Stromal cell of bone marrow (primary cell): ENCODE data around the gene ATP7A.

Source experiments
- DNase-seq: peaks from one replicate; pipeline ENCODE4 v3.0.0-alpha.2; 2012; ENCODE audit warnings: low read depth

Gene ATP7A

DNA sequence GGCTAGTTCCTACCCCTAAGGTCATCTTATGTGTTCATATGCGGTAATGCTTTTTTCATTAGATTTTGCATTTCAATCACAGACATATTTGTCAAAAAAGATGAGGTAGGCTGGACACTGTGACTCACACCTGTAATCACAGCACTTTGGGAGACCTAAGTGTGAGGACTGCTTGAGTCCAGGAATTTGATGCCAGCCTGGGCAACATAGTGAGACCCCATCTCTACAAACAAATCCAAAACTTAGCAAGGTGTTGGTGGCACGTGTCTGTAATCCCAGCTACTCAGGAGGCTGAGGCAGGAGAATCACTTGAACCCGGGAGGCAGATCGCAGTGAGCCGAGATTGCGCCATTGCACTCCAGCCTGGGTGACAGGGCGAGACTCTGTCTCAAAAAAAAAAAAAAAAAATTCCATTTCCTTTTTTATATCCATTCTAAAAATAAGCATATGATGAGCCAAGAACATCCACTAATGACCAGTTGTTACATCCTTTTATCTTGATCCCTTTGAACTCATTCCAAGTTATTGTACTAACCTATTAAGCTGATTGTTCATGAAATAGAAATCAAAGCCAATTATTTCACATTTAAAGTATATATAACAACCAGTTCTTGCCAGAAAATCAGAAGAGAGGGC, 35.5 kb downstream of the ATP7A start:
- no peak for DNase-seq

DNA sequence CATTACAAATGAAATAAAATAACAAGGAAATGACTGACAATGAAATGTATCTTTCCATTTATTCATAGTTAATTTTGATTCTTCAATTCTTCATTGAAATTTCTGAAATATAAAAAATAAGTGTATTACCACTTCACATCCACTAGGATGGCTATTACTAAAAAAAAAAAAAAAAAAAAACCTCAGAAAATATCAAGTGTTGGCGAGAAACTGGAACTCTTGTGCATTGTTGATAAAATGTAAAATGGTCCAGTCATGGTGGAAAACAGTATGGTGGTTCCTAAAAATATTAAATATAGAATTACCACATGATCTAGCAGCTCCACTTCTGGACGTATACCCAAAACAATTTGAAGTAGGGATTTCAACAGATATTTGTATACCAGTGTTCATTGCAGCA, 36.1 kb downstream of the ATP7A start:
- no peak for DNase-seq

DNA sequence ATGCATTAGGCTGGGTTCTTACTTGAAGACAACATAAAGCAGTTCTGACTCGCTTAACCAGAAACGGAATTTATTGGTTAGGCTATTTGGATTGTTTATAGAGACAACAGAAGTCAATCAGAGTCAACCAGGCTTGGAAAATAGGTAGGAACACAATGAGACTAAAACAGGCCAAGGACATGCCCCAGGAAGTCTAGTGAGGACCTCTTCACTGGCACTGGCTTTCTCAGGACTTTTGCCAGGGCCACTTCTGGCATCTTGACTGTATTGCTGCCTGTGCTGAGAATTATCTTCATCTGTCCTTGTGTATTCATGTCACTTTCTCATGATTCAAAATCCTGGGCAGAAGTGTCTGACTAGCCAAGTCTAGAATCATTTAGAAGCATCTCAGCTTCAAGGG, 39.3 kb downstream of the ATP7A start:
- DNase-seq: no peak

DNA sequence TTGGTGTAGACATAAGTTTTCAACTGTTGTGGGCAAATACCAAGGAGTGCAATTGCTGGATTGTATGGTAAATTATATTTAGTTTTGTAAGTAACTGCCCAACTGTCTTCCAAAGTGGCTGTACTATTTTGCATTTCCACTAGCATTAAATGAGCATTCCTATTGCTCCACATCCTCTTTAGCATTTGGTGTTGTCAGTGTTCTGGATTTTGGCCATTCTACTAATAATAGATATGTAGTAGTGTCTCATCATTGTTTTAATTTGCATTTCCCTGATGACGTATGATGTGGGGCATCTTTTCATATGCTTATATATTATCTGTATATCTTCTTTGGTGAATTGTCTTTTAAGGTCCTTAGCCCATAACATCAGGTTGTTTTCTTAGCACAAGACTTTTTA, 41.7 kb downstream of the ATP7A start:
- DNase-seq: no peak

DNA sequence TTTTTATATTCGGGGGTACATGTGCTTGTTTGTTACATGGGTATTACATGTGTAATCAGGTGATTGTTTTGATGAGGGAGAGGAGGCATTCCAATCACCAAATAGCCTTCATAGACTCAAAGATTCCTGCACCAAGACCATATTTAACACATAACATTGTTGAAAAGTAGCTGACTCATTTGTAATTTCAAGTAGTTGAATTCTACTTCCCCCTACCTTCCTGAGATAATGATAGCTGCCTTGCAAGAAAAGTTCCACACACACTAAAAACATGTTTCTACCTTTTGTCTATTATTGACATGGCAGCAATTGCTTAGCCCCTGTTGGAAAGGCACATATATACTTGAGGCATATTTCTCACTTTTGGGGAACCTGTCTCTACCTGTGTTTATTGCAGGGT, 42.8 kb downstream of the ATP7A start:
- DNase-seq: no peak

DNA sequence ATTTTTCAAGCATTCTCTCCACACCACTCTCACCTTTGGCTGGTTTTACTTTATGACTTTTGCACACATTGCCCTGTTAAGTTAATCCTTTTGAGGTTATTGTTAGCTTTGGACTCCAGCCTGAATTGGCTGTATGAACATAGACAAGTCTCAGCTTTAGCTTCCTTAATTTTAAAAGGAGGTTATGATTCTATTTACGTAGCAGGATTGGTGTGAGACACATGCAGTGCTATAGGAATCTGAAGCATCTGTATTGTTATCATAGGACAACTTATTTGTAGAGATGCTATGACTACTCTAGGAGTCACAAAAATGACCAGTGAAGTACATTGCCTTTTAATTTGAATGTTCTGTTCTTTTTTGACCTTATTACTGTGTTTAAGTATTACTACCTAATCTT, 43.2 kb downstream of the ATP7A start:
- DNase-seq: no peak

DNA sequence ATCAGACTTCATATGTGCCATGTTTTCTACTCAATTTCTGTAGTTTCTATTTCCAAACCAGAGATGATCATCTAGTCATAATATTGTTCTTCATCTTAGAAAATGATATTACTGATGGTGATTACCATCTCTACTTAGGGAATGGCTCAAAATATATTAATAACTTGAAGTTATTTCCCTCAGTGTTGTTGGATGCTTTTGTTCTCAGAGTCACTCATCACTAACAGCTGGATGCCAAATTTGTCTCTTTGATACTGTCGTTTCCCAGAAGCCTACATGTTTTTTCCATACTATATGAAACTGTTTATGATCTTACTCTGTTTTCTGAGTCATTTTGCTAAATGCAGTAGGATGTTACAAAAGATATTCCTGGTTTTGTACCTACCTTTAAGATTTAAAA, 50.1 kb downstream of the ATP7A start:
- no peak for DNase-seq

DNA sequence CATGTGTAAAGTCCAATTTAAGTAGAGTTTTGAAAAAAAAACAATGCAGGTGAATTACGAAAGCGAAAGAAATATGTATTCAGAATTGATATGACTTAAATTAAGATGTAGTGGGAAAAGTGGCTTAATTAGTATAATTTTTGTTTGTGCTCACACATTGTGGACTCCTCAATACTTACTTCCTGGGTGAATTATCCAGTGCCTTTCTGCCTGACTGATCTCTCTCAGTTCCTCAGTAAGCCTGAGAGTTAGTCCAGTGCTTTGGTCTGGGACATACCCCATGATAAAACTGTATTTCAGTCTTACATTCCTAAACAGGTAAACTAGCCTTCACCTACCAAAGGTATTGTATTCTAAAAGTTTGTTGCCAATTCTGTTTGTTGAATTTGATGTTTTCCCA, 50.6 kb downstream of the ATP7A start:
- no peak for DNase-seq

DNA sequence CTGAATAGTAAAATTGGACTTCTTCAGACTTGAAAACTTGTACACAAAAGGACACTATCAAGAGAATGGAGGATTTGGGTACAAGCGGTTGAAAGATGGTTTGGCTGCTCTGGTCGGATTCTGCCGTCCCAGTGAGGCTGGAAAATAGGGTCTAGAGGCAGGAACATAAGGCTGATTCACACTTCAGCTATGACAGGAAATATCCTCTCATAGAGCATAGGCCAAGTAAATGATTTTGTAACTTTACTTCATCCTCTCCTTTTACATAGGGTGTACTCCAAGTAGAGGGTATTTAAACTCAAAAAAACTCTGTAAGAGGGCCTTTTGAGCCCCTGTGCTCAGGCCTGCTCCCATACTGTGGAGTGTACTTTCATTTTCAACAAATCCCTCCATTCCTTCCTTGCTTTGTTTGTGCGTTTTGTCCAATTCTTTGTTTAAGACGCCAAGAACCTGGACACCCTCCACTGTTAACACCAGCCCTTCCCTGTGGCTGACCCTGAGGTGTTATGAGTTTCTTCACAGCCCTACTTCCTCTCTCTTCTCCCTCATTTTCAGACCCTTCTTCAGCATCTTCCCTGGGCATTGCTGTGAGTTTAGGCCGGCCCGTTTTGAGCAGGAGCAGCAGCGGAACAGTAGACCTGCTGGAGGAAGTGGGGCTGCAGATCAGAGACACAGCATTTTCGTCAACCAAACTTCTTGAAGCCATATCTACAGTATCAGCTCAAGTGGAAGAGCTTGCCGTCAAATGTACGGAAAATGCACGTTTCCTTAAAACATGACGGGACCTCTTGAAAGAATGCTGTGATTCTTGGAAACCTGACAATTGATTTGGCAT, 51.8 kb downstream of the ATP7A start:
- no peak for DNase-seq

DNA sequence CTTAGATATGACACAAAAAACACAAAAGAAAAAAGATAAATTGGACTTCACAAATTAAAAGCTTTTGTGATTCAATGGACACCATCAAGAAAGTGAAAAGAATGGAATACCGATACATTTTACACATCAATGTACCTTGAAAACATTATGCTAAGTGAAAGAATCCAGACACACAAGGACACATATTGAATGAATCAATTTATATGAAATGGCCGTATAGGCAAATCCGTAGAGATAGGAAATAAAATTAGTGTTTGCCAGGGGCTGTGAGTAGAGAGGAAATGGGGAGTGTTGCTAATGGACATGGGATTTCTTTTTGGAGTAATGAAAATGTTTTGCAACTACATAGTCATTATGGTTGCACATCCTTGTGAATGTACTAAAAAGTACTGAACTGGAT, 55.9 kb downstream of the ATP7A start:
- DNase-seq: no peak

DNA sequence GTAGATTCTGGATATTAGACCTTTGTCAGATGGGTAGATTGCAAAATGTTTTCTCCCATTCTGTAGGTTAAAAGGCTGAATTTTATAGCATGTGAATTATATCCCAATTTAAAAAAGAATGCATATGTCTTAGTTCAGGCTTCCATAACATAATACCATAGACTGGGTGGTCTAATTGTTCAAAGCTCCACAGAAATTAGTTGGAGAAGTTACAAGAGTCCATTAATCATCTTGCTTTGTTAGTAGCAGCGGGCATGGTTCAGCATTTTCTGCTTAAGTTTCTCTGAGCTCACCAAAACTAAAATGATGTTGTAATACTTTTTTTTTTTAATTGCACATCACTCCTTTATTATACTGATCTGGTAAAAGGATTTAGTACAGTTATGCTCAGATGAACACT, 57.1 kb downstream of the ATP7A start:
- DNase-seq: no peak

DNA sequence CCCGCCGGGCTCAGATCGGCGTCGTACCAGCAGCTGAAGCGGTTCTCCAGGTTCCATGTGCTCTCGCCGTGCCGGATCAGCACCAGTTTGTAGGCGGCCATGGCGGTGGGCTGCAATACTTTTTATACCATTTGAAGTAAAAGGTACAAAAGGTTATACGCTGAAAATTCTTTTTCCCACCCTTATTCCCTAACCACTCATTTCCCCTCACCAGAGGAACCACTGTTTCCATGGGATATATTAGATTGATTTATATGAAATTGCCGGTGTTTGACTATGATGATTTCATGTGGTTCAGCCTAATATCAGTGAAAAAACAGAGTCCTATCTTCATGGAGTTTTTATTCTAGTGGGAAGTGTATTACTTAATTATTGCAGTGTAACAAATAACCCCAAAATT, 59.0 kb downstream of the ATP7A start, which contains the start of gene PGAM4:
PGAM4 (minus strand) TSS at position 101 of the 400 bp plus-strand sequence; CDS start at position 101, 0 bp downstream.
- DNase-seq: no peak

DNA sequence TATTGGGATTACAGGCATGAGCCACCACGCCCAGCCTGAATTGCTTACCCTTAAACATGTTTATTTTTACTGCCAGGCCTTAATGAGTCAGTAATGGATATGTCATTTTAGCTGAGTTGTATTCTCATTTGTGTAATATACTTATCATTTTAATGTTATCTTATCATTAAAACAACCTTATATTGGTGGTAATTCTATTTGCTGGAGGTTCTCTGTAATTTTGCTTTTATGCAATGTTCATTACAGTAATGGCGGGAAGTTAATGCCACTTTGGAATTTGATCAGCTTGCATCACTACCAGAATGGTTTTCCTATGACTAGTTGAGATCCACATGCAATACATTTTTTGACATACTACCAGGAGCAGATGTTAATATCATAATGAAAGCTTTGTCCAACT, 65.3 kb downstream of the ATP7A start:
- DNase-seq: no peak

DNA sequence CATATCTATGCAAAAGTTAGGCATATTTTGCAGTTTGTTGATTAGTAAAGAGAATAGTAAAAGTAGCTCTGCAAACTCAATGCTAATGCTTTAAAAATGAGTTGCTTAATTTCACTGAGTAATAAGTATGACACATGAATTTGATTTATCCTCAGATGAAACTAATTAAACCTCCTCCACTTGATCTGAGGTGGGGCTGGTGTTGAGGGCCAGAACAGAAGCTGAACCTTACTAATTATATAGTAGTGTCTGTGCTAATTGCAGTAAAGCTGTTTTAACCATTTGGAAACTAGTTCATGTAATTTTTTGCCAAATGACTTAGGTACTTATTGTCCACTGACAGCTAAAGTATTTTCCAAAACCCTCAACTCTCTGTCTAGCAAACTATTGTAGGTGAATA, 66.6 kb downstream of the ATP7A start:
- no peak for DNase-seq

DNA sequence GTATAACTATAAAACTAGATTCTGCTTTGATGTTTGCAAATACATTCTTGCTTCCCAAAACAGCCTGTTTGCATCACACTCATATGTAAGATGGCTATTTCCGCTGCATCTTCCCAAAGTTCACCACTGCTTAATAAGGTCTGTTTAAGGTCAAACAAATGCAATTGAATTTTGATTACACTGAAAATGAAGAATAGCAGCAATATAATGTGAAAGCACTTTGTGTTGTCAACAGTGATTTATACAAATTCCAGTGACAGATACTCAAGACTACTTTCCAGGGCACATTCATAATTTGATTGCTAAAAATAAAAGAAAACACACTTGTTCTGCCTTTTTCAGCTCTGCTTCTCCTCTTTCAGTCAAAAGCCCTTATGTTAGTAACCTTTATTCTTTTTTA, 67.0 kb downstream of the ATP7A start:
- no peak for DNase-seq

DNA sequence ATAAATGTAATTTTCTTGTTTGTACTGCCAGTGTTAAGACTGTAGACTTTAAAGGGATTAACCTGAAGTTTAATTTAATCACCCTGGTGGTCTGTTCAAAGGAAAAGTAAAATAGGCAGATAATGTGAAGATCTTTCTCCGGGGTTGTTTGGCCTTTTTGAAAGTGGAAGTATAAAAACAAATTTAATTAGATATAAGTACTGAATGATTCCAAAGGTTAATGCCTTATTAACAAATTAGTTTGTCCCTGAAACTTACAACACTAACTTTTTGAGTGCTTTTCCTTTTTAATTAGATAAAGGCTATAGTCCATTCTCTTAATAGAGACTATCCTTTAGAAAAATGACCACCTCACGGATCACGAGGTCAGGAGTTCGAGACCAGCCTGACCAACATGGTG, 69.4 kb downstream of the ATP7A start:
- no peak for DNase-seq

DNA sequence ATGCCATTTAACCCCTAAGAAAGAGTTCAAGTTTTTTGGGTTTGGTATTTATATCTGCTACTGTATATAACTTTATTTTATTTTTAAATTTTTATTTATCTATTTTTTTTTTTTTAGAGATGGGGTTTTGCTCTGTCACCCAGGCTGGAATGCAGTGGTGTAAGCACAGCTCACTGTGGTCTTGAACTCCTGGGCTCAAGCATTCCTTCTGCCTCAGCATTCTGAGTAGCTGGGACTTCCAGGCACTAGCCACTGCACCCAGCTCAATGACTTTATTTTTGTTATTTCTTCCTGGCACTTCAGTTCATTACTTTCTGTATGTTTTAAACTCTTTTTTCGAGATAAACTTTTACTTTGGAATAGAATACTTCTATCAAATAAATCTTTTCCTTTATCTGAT, 101.4 kb downstream of the ATP7A start:
- DNase-seq: no peak

DNA sequence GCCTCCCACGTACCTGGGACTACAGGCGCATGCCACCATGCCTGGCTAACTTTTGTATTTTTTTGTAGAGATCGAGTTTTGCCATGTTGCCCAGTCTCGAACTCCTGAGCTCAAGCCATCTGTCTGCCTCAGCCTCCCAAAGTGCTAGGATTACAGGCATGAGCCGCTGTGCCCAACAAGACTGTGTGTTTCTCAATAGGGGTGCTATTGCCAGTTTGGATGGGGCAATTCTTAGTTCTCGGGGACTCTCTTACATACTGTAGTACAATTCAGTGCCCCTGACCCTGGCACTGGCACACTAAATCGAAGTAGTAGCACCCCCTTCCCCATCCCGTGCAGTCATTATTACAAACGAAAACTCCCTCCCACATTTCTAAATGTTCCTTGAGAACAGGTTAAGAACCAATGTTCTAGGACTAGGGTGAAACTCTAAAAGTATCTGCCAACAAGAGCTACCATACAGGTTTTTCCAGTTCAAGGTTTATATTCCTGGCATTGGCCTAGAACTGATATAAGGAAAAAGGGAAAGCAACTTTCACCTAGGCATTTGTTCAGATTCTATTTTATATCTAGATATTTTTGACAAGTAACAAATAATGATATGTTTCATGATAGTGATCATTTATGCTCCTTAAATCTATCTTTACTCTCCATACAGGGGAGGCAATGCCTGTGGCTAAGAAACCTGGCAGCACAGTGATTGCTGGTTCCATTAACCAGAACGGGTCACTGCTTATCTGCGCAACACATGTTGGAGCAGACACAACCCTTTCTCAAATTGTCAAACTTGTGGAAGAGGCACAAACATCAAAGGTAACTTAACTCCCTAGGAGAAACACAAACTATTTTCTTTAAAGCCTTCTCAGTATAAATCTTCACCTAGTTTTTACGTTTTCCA, 109.3 kb downstream of the ATP7A start:
- DNase-seq: no peak

DNA sequence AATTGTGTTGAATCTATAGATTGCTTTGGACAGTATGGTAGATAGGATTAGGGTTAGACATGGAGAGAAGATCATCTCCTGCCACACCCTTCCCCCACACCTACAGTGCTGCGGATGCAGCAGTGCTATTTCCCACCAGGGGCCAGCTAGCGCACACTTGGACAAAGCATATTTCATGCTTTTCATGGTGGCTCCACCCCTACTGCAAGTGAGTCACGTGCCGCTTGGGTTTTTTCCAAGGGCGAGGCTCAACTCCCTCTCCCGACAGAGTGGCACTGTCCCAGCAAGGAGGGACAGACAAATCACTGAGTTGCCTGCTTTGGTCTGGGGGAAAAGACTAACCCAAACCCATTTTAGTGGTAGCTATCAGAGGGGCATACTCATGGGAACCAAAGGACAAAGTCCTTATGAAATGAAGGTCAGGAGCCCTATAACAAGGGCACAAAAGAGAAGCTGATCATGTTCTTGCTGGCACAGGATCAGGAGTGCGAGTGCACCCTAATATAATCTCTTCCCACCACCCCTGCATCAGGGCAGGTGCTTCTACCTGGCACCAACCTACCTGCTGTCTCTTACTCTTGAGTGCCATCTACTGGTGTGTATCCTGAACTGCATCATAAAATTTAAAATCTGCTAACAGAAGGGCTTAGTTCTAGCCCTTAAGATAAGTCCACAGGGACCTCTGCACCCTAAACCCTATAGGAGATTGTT, 114.0 kb downstream of the ATP7A start:
- no peak for DNase-seq

DNA sequence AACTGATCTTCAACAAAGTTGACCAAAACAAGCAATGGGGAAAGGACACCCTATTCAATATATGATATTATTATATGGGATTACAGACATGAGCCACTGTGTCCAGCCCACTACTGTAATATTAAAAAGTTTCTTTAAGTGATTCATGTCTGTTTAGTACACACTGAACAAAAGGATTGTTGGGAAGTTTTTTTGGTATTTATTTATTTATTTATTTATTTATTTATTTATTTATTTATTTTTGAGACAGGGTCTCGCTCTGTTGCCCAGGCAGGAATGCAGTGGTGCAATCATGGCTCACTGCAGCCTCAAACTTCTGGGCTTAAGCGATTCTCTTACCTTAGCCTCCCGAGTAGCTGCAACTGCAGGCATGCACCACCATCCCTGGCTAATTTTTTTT, 117.3 kb downstream of the ATP7A start:
- DNase-seq: no peak

DNA sequence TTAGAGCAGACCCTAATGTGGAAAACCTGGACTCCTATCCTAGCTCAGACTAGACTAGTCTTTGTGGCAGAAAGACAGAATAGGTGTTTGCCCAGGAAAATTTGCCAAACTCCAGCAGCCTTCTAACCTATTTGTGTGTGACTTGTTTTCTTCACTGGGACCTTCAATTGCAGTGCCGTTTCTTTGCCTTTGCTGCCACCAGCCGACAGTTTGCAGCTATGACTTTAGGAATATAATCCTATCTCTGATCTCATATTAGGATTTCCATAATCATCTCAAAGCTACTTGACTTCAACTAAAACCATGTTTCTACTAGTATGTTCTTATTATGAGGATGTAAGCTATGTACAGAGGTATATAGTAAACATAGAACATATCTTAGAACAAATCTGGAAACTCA, 119.2 kb downstream of the ATP7A start:
- DNase-seq: peak; percentile 6

DNA sequence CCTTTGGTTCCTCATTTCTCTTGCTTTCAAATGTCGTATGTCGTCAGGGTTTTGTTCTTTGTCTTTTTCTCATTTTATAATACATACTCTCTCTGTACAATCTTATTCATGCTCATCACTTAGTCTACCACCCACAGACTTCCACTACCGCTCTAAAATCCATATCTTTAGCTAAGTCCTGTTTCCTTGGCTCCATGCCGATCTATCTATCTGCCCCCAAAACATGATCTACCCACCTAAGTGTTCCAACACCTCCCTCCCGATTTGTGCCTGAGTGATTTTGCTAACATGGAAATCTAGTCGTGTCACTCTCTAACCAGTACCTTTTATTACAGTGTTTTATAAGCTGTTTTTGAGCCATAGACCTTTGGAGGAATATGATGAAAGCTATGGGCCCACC, 124.6 kb downstream of the ATP7A start:
- no peak for DNase-seq
